Gastrocnemius medialis (tissue), 4 donors: ENCODE data around the gene FGD5. TPM values are rescaled to one million over a fixed set of nuclear protein-coding genes. Genes with fewer than 3 reads are reported as not detected.

Experiments
- ATAC-seq, 2 donors: fragments of 150-250 bp; one replicate each; pipeline ENCODE4 v1.9.1; 2016
- DNase-seq, 2 donors: peaks; one replicate each; pipeline ENCODE4 v3.0.0-alpha.2; 2019
- H3K27ac ChIP-seq, 4 donors: fragments of 200-600 bp; sonication (generic); 1 replicate in 1 of 4; 2 replicates in 3 of 4; pipeline ENCODE4 v1.5.1; 2016 to 2018; ENCODE audit warnings: mild to moderate bottlenecking in 2 of 4, moderate library complexity in 1 of 4
- H3K27me3 ChIP-seq, 3 donors: fragments of 200-600 bp; sonication (generic) in 2 of 3; 1 replicate in 1 of 3; 2 replicates in 2 of 3; pipeline versions ENCODE4 v1.5.1 to v1.6.0; 2016 to 2019; ENCODE audit warnings: mild to moderate bottlenecking in 1 of 3, moderate library complexity in 1 of 3
- H3K36me3 ChIP-seq, 2 donors: fragments of 200-600 bp; sonication (generic) in 1 of 2; one replicate each; pipeline ENCODE4 v1.5.1; 2017 to 2018
- H3K4me1 ChIP-seq, 2 donors: fragments of 200-600 bp; sonication (generic) in 1 of 2; one replicate each; pipeline ENCODE4 v1.5.1; 2016 to 2017; ENCODE audit warnings: mild to moderate bottlenecking in 2 of 2
- H3K4me3 ChIP-seq, 4 donors: fragments of 200-600 bp; sonication (generic) in 3 of 4; 1 replicate in 1 of 4; 2 replicates in 3 of 4; pipeline ENCODE4 v1.5.1; 2016 to 2019; ENCODE audit warnings: mild to moderate bottlenecking in 2 of 4
- H3K9me3 ChIP-seq, 3 donors: fragments of 200-600 bp; sonication (generic) in 2 of 3; 1 replicate in 1 of 3; 2 replicates in 2 of 3; pipeline ENCODE4 v1.5.1; 2016 to 2019
- CTCF ChIP-seq, 5 experiments: fragments of 450-650 bp in 3 of 5; fragments of 200-600 bp in 2 of 5; sonication (generic) in 2 of 5; IDR thresholded peaks in 4 of 5; conservative IDR thresholded peaks in 1 of 5; 1 replicate in 4 of 5; 2 replicates in 1 of 5; pipeline ENCODE4 v1.5.1; 2016 to 2019; ENCODE audit warnings: antibody characterized with exemption in 5 of 5, mild to moderate bottlenecking in 3 of 5, moderate library complexity in 3 of 5
- POLR2A ChIP-seq, 2 donors: fragments of 450-650 bp; IDR thresholded peaks; one replicate each; pipeline ENCODE4 v1.6.1; 2017; ENCODE audit warnings: antibody characterized with exemption in 2 of 2, mild to moderate bottlenecking in 2 of 2, moderate library complexity in 2 of 2
- in situ Hi-C, 4 donors: fragments of 200-750 bp; cut with MboI; loops; one replicate each; pipeline versions ENCODE4 v1.15.0 to v1.8.0; 2017; ENCODE audit warnings: low sequenced_read_pairs in 4 of 4
- intact Hi-C: fragments of 100-400 bp; cut with DNase I; formaldehyde crosslinking; loops from one replicate; pipeline ENCODE4 v1.15.1; 2023; ENCODE audit warnings: low total_unique reads
- total RNA-seq, 4 donors: library from RNA; depleted of rRNA; stranded (reverse); fragments of >200 nt; gene quantifications; one replicate each; pipeline versions ENCODE4 v1.1.0 to v1.2.3, GENCODE V29; 2016

Gene FGD5
- total RNA-seq, 4 donors from 2014 or later = 4.4 to 8.4 (median 5.2) TPM

DNA sequence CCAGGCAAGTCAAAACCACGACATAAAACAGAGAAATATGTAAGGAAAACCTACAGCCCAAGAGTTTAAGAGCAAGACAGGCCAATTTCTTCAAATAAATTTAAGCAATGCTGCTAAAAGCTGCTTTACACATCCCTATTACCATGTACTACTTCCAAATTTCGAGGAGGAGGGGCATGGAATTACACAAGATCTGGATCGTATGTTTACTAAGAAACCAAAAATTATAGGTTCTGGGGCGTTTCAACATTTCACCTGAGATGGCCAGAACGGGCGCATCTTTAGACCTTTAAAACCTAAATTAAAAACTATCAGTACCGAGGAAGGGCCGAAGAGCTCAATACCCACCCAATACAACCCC, 128.0 kb downstream of the FGD5 start:
- TF ChIP-seq CTCF (IDR thresholded peaks at IDR 0.05 in 4 of 5, conservative IDR thresholded peaks at IDR 0.05 in 1 of 5) = no peak
- TF ChIP-seq POLR2A (IDR thresholded peaks at IDR 0.05) = no peak
- in situ Hi-C loops = loop anchor here in 3 of 4 donors (25.0 kb wide), 2 partner anchors 116 to 266 kb away; partner anchors contain the start of genes CAPN7 (in 2 of the 3) and MRPS25 (in 2 of the 3)
- Histone ChIP-seq H3K4me1 (peaks cover 34 to 42% of the 10 kb centered on the region in 2 donors), H3K36me3 (peaks cover 0 to 25% of the 10 kb centered on the region in 2 donors), H3K27ac (peak overlapping the region; percentile 96 to 99 (median 99)), H3K4me3 (peak overlapping the region; percentile 69 to 98 (median 94)), H3K9me3 (no peaks in the 10 kb centered on the region), H3K27me3 (no peaks in the 10 kb centered on the region)
- DNase-seq (no peak), ATAC-seq (no peak)
- intact Hi-C loops = loop anchor here (1.0 to 10.0 kb wide), 4 partner anchors 119 to 819 kb away; partner anchors contain the start of genes CAPN7, MRPS25, RBSN and TMEM43

DNA sequence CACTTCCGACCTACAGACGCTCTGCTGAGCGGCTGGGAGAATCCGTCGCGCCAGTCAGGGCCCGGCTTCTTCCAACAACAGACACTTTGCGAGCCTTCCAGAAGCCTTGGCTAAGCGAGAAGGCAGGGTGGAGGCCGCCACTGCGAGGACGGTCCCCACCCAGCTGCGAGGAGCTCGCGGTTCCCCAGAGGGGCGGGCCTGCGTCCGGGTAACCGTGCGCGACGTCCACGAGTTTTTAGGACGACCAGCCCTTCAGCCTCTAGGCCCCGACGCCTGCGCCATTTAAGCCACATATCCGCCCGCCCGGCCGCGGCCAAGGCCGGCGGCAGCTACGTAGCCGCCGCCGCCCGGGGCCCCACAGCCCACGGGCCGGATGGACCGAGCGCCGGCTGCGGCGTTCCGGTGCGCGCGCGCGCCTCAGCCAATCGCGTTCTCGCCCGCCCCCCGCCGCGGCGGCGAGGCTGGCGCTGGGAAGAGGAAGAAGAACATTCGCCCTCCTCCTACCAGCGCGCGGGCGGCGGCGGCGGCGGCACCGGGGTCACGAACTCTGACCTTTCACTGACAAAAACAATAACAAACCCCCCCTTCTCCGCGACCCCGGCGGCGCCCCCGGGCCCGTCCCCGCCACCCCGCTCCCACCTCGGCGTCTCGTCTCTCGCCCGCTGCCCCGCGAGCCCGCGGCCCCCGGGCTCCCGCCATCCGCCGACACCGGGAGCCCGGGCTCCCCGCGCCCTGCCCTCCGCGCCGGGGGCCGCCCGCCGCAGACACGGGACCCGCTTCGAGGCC, 128.5 kb downstream of the FGD5 start, which contains the start of gene NR2C2:
Gene NR2C2, plus strand, starts transcription at position 484 of the 786 bp plus-strand sequence. CDS start 56,332 bp downstream, outside the sequence.
- TF ChIP-seq POLR2A (IDR thresholded peaks at IDR 0.05) (peak; percentile 93 to 95), CTCF (IDR thresholded peaks at IDR 0.05 in 4 of 5, conservative IDR thresholded peaks at IDR 0.05 in 1 of 5) (no peak)

DNA sequence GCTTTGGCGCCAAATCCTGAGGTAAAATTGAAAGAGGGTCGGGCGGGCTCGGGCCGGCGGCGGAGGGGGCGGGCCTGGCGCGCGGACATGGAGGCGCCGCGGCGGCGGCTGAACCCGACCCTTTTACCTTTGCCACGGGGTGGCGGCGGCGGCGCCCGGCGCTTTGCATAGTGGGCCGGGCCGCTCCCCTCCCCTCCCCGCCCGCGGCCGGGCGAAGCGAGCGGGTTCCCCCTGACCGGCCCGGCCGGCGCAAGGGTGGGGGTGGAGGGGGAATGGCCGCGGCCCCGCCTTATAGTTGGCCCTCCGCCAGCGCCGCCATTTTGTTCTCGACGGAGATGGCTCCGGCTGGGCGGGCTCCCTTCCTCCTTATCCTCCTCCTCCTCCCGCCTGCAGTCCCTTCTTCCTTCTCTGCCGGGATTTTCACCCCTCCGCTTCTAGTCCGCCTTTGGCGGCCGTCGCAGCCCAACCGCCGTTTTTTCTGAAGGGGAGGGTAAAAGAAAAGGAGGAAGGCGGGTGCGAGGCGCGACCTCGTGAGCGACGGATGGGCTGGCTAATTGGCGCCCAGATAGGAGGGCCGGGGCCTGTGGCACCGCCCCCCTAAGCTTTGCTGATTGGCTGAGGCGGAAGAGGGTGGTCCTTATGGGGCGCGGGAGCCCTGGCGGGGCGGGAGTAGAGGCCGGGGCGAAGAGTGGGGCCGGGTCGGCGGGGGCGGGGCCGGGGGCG, 129.3 kb downstream of the FGD5 start:
- H3K4me3 ChIP-seq = peak overlapping the region; percentile 66 to 98 (median 80)
- H3K36me3 ChIP-seq = peaks cover 0 to 25% of the 10 kb centered on the region in 2 donors
- in situ Hi-C loops (loop anchor here in 3 of 4 donors (25.0 kb wide), 2 partner anchors 114 to 264 kb away; partner anchors contain the start of genes CAPN7 (in 2 of the 3) and MRPS25 (in 2 of the 3)), intact Hi-C loops (loop anchor here (1.0 to 10.0 kb wide), 5 partner anchors 69 to 821 kb away; partner anchors contain the start of genes CAPN7, CCDC174, RBSN and TMEM43)
- DNase-seq (peak; percentile 97), ATAC-seq (peak; percentile 86 to 88)
- peak in 1 of 5 experiments; percentile 16 for TF ChIP-seq CTCF (IDR thresholded peaks at IDR 0.05 in 4 of 5, conservative IDR thresholded peaks at IDR 0.05 in 1 of 5)
- TF ChIP-seq POLR2A (IDR thresholded peaks at IDR 0.05) = peak in 1 of 2 donors; percentile 1
- H3K4me1 ChIP-seq = peaks cover 34 to 42% of the 10 kb centered on the region in 2 donors
- peak overlapping the region; percentile 96 to 99 (median 99) for H3K27ac ChIP-seq
- H3K9me3 ChIP-seq = no peaks in the 10 kb centered on the region
- no peaks in the 10 kb centered on the region for H3K27me3 ChIP-seq

More for the DNA sequence above, 128.5 kb downstream of the FGD5 start, which contains the start of gene NR2C2:
- DNase-seq = peak; percentile 81 to 89
- Histone ChIP-seq H3K36me3 (peaks cover 0 to 25% of the 10 kb centered on the region in 2 donors), H3K4me1 (peaks cover 34 to 42% of the 10 kb centered on the region in 2 donors), H3K27me3 (no peaks in the 10 kb centered on the region), H3K27ac (peak within 1 kb of the TSS; percentile 96 to 99 (median 99)), H3K9me3 (no peaks in the 10 kb centered on the region), H3K4me3 (peak within 1 kb of the TSS; percentile 69 to 98 (median 94))
- intact Hi-C loops (loop anchor here (1.0 to 10.0 kb wide), 3 partner anchors 152 to 820 kb away; partner anchors contain the start of genes CAPN7, RBSN and TMEM43), in situ Hi-C loops (loop anchor here in 3 of 4 donors (25.0 kb wide), 2 partner anchors 115 to 265 kb away; partner anchors contain the start of genes CAPN7 (in 2 of the 3) and MRPS25 (in 2 of the 3))
- peak; percentile 80 to 82 for ATAC-seq

DNA sequence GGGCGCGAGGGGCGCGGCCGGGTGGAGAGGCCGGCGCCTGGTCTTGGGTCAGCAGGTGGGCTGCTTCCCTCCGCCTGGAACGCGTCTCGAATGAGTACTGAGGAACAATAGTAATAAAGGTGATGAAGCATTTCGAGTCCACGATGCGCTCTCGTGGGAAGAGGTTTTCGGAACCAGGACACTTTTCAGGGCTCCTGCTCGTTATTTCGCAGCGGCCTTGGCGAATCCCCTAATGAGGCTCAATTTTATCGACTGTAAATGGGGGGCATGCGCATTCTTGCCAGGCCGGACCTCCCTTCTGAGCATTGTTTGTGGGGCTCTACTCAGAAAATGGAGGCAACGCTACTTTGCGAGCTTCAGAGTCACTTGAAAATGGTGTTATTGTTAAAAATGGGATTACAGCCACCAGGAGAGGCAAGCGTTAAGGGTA, 129.9 kb downstream of the FGD5 start:
- ATAC-seq (no peak), DNase-seq (no peak)
- TF ChIP-seq CTCF (IDR thresholded peaks at IDR 0.05 in 4 of 5, conservative IDR thresholded peaks at IDR 0.05 in 1 of 5) = no peak
- peak; percentile 19 to 26 for TF ChIP-seq POLR2A (IDR thresholded peaks at IDR 0.05)
- intact Hi-C loops (loop anchor here (1.0 to 10.0 kb wide), 4 partner anchors 68 to 821 kb away; partner anchors contain the start of genes CAPN7, CCDC174 and TMEM43), in situ Hi-C loops (loop anchor here in 3 of 4 donors (25.0 kb wide), 2 partner anchors 114 to 264 kb away; partner anchors contain the start of genes CAPN7 (in 2 of the 3) and MRPS25 (in 2 of the 3))
- Histone ChIP-seq H3K27ac (peak overlapping the region; percentile 96 to 99 (median 99)), H3K4me1 (peaks cover 34 to 38% of the 10 kb centered on the region in 2 donors), H3K9me3 (no peaks in the 10 kb centered on the region), H3K4me3 (peak overlapping the region; percentile 66 to 98 (median 80)), H3K27me3 (no peaks in the 10 kb centered on the region), H3K36me3 (peaks cover 0 to 21% of the 10 kb centered on the region in 2 donors)
